Measurements from ENCODE around the gene ABCC12. TPM values are rescaled to one million over a fixed set of nuclear protein-coding genes. Genes with fewer than 3 reads are reported as not detected.

Gene ABCC12
- total RNA-seq: not detected

DNA sequence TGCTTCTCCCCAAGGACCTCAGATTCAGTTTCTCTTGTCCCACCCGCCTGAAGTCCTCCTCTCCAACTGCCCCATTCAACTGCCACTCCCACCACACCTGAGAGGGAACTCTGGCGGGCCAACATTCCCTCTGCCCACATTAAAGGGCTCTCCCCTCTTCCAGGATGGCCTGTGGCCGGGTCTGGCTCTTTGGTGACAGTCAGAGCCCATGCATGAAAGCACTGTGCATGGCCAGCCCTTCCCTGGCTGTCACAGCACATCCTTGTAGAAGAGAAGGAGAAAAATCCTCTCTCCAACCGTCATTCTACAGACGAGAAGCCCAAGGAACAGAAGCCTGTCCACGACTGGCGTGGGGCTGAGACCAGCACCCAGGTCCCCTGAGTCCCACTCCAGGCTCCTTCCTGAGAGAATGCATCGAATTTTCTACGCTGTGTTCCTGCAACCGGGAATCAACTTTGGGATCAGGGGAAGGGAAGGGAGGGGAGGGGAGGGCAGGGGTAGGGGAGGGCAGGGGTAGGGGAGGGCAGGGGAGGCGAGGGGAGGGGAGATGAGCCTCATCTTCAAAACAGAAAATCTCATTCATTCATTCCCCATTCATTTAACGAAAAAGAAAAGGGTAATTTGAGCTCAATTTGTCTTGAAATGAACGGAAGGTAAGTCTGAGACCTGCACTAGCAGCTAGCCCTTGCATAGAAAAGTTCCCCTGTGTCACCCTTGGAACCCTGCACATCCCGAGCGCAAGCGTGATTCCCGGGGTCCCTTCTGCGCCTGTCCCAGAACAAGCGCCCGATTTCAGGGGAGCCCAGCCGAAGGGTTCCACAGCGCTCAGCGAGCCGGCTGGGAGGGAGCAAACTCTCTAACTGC is at the start of gene ABCC12:
ABCC12 (minus strand) TSS at position 68 of the 864 bp plus-strand sequence. CDS start 9,569 bp downstream, outside the sequence.

Other genes starting within 250 kb of the ABCC12 start
- 102 TPM for gene LONP2, start 88.3 kb upstream of the ABCC12 start, total RNA-seq
- gene ABCC11, start 91.5 kb upstream of the ABCC12 start, total RNA-seq: not detected
- 108 TPM for gene SIAH1, start 229.4 kb upstream of the ABCC12 start, total RNA-seq